H1 (cell line): ENCODE data around the gene NR3C2. TPM values are rescaled to one million over a fixed set of nuclear protein-coding genes. Genes with fewer than 3 reads are reported as not detected.

Experiments used
- CREB1 ChIP-seq: IDR thresholded peaks from 2 replicates; pipeline ENCODE4 v1.6.1; 2012; ENCODE audit warnings: inconsistent platforms
- EP300 ChIP-seq, 2 experiments: IDR thresholded peaks; 1 replicate in 1 of 2; 2 replicates in 1 of 2; pipeline ENCODE4 v1.6.1; 2011 to 2012; ENCODE audit warnings: low read depth in 2 of 2, low read length in 2 of 2, mild to moderate bottlenecking in 2 of 2, borderline replicate concordance in 1 of 2, inconsistent platforms in 1 of 2, moderate library complexity in 1 of 2
- KDM1A ChIP-seq: fragments of 200-600, 300-600 bp; sonication (generic); IDR thresholded peaks from 2 replicates; pipeline ENCODE4 v1.7.1; 2016; ENCODE audit warnings: mild to moderate bottlenecking, low read length, borderline replicate concordance
- NANOG ChIP-seq: IDR thresholded peaks from 2 replicates; pipeline ENCODE4 v1.6.1; 2011; ENCODE audit warnings: low read length, low read depth, mild to moderate bottlenecking, inconsistent platforms; ENCODE audit not compliant: insufficient read depth, poor library complexity, severe bottlenecking
- POU5F1 ChIP-seq: IDR thresholded peaks from 2 replicates; pipeline ENCODE4 v1.6.1; 2011; ENCODE audit warnings: low read depth, mild to moderate bottlenecking, low read length, moderate library complexity
- SP2 ChIP-seq: IDR thresholded peaks from 2 replicates; pipeline ENCODE4 v1.6.1; 2012; ENCODE audit warnings: mild to moderate bottlenecking, low read length, inconsistent platforms
- SUZ12 ChIP-seq: fragments of 200-600 bp; sonication (generic); IDR thresholded peaks from 2 replicates; pipeline ENCODE4 v1.6.1; 2012; ENCODE audit warnings: mild to moderate bottlenecking, inconsistent platforms, low read length, moderate library complexity, mixed read lengths
- YY1 ChIP-seq: IDR thresholded peaks from 2 replicates; pipeline ENCODE4 v1.6.1; 2011; ENCODE audit warnings: low read depth, mild to moderate bottlenecking, low read length
- ZNF274 ChIP-seq: IDR thresholded peaks from 2 replicates; pipeline ENCODE4 v1.7.0; 2012; ENCODE audit warnings: low read length, borderline replicate concordance; ENCODE audit errors: extremely low read depth
- polyA plus RNA-seq, 7 experiments: library from polyadenylated mRNA; depleted of rRNA in 3 of 7; stranded (reverse) in 5 of 7; unstranded in 2 of 7; fragments of >200 nt in 5 of 7; fragments of 200-250 nt in 2 of 7; gene quantifications; 1 replicate in 5 of 7; 2 replicates in 1 of 7; 4 replicates in 1 of 7; pipeline versions ENCODE4 v1.2.1 to v1.2.3, GENCODE V29; 2011 to 2013; ENCODE audit warnings: missing spikeins in 2 of 7, mixed read lengths in 2 of 7
- total RNA-seq: library from RNA; stranded (reverse); fragmentation: NEBNext Ultra II Directional; extraction: Animal tissue kit (Norgen Biotek cat#: 25700); gene quantifications from 2 replicates; pipeline ENCODE4 v1.2.1, GENCODE V29; 2021
- TF ChIP-seq, protein P1 (sequence below): fragments of 300-600 bp; sonication (generic); IDR thresholded peaks from 2 replicates; pipeline ENCODE4 v1.7.1; 2012; ENCODE audit warnings: low read length, moderate library complexity, mild to moderate bottlenecking, inconsistent platforms; ENCODE audit not compliant: insufficient replicate concordance

Gene NR3C2
- total and polyA plus RNA-seq, 2 of the 8 experiments (the other 6 are each of a cell fraction or from before 2014, with no cell fraction given): 0.80 to 3.9 TPM

DNA sequence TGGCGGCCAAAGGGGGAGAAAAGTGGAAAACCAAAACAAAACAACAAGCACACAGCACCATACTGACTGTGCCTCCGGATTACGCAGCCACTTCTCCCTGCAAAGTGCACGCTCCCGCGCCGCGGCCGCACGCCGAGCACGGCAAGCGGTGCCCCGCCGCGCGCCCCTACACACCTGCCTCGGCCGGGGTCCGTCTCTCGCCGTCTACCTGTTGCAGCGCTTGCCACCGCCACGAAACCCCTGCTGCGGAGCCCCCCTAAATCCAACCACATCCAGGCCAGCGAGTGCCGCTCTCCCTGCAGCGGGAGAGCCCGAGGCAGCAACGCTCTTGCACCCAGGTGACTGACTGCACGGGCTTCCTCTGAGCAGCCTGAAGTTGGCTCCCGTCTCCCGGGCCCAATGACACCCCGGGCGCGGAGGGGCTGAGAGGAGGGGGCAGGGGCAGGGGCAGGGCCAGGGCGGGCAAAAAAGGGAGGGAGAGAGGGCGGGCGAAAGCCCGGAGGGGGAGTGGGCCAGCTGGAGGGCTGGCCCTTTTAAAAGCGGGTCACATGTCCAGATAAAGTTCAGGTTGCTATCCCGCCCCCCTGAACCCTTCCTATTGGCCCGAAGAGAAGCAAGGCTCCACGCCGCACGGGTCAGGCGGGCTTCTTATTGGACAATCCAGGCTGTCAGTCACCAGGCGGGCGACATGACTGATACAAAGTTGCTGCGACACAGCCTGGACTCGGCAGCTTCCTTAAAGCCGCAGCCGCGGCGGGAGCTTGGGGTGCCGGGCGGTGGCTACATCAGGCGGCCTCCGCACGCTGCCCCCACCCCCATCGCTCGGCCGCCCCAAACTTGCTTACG is at the start of gene NR3C2 (continued):
- TF ChIP-seq, protein P1, sequence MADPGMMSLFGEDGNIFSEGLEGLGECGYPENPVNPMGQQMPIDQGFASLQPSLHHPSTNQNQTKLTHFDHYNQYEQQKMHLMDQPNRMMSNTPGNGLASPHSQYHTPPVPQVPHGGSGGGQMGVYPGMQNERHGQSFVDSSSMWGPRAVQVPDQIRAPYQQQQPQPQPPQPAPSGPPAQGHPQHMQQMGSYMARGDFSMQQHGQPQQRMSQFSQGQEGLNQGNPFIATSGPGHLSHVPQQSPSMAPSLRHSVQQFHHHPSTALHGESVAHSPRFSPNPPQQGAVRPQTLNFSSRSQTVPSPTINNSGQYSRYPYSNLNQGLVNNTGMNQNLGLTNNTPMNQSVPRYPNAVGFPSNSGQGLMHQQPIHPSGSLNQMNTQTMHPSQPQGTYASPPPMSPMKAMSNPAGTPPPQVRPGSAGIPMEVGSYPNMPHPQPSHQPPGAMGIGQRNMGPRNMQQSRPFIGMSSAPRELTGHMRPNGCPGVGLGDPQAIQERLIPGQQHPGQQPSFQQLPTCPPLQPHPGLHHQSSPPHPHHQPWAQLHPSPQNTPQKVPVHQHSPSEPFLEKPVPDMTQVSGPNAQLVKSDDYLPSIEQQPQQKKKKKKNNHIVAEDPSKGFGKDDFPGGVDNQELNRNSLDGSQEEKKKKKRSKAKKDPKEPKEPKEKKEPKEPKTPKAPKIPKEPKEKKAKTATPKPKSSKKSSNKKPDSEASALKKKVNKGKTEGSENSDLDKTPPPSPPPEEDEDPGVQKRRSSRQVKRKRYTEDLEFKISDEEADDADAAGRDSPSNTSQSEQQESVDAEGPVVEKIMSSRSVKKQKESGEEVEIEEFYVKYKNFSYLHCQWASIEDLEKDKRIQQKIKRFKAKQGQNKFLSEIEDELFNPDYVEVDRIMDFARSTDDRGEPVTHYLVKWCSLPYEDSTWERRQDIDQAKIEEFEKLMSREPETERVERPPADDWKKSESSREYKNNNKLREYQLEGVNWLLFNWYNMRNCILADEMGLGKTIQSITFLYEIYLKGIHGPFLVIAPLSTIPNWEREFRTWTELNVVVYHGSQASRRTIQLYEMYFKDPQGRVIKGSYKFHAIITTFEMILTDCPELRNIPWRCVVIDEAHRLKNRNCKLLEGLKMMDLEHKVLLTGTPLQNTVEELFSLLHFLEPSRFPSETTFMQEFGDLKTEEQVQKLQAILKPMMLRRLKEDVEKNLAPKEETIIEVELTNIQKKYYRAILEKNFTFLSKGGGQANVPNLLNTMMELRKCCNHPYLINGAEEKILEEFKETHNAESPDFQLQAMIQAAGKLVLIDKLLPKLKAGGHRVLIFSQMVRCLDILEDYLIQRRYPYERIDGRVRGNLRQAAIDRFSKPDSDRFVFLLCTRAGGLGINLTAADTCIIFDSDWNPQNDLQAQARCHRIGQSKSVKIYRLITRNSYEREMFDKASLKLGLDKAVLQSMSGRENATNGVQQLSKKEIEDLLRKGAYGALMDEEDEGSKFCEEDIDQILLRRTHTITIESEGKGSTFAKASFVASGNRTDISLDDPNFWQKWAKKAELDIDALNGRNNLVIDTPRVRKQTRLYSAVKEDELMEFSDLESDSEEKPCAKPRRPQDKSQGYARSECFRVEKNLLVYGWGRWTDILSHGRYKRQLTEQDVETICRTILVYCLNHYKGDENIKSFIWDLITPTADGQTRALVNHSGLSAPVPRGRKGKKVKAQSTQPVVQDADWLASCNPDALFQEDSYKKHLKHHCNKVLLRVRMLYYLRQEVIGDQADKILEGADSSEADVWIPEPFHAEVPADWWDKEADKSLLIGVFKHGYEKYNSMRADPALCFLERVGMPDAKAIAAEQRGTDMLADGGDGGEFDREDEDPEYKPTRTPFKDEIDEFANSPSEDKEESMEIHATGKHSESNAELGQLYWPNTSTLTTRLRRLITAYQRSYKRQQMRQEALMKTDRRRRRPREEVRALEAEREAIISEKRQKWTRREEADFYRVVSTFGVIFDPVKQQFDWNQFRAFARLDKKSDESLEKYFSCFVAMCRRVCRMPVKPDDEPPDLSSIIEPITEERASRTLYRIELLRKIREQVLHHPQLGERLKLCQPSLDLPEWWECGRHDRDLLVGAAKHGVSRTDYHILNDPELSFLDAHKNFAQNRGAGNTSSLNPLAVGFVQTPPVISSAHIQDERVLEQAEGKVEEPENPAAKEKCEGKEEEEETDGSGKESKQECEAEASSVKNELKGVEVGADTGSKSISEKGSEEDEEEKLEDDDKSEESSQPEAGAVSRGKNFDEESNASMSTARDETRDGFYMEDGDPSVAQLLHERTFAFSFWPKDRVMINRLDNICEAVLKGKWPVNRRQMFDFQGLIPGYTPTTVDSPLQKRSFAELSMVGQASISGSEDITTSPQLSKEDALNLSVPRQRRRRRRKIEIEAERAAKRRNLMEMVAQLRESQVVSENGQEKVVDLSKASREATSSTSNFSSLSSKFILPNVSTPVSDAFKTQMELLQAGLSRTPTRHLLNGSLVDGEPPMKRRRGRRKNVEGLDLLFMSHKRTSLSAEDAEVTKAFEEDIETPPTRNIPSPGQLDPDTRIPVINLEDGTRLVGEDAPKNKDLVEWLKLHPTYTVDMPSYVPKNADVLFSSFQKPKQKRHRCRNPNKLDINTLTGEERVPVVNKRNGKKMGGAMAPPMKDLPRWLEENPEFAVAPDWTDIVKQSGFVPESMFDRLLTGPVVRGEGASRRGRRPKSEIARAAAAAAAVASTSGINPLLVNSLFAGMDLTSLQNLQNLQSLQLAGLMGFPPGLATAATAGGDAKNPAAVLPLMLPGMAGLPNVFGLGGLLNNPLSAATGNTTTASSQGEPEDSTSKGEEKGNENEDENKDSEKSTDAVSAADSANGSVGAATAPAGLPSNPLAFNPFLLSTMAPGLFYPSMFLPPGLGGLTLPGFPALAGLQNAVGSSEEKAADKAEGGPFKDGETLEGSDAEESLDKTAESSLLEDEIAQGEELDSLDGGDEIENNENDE: no peak
- 0 out of 2 replicates have a peak, but pooled peaks have one; percentile 46 for TF ChIP-seq KDM1A
- peak; percentile 79 for TF ChIP-seq SP2
- peak; percentile 86 for TF ChIP-seq CREB1
- no peak for TF ChIP-seq YY1
- no peak for TF ChIP-seq ZNF274
- TF ChIP-seq POU5F1: no peak
- peak; percentile 15; the same call in 1 of the 2 replicates for TF ChIP-seq SUZ12
- peak in 1 of 2 experiments; percentile 13; a peak in 1 of 3 replicates for TF ChIP-seq EP300 (IDR thresholded peaks at IDR 0.05; ENCODE audit: borderline replicate concordance in 1 of 2, low read depth in 2 of 2, low read length in 2 of 2)
- no peak for TF ChIP-seq NANOG
